ENCODE data around the gene ZNF580.

DNA sequence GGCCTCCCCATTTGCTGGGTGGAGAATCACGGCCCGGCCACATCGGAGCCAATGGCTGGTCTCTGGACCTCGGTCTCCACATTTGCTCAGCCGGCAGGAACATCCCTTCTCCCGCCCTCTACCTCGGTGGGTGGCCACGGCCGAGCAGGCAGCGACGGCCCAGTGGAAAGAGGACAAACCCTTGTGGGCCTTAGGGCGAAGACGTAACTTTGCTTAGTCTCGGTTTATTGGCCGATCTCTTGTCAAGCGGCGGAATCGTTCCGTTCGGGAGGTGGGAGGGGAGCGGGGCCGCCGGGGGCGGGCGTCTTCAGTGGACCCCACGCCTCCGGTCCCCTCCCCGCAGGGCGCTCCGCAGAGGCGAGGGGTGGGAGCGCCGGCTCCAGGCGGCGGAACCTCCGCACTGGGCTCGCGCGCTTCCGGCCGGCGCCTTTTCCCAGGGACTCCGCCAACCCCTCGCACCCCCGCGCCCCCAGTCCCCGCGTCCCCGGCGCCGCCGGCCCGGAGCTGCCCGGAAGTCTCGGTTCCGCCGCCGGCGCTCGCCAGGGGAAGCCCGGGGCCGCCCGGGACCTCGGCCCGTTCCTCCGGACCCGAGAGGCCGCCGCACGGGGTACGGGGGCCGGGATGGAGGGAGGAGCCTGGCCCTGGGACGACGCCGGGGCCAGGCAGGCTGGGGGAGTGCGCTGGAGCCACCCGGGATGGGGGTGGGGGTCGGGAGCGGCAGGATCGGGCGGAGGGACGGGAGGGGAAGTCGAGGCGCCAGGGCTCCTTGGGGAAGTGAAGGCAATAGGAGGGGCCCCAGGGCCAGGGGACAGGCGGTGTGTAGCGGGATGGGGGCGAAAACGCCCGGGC, at the start of gene ZNF580:
- TF ChIP-seq, protein P1, sequence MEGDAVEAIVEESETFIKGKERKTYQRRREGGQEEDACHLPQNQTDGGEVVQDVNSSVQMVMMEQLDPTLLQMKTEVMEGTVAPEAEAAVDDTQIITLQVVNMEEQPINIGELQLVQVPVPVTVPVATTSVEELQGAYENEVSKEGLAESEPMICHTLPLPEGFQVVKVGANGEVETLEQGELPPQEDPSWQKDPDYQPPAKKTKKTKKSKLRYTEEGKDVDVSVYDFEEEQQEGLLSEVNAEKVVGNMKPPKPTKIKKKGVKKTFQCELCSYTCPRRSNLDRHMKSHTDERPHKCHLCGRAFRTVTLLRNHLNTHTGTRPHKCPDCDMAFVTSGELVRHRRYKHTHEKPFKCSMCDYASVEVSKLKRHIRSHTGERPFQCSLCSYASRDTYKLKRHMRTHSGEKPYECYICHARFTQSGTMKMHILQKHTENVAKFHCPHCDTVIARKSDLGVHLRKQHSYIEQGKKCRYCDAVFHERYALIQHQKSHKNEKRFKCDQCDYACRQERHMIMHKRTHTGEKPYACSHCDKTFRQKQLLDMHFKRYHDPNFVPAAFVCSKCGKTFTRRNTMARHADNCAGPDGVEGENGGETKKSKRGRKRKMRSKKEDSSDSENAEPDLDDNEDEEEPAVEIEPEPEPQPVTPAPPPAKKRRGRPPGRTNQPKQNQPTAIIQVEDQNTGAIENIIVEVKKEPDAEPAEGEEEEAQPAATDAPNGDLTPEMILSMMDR (IDR thresholded peaks at IDR 0.05): no peak
- TF ChIP-seq EZH2 (IDR thresholded peaks at IDR 0.05) (no peak), EZH2phosphoT487 (IDR thresholded peaks at IDR 0.05) (no peak)

Measured in neural progenitor cell (in vitro differentiated cells).